OCI-LY1 (cell line): ENCODE measurements around the gene SGPL1.

Experiments
- H2AFZ ChIP-seq: fragments of 200-600 bp; sonication (generic), shearing (Covaris generic); 2 replicates; pipeline ENCODE4 v1.6.0; 2014; ENCODE audit warnings: antibody characterized with exemption, mild to moderate bottlenecking, low read length
- H3F3A ChIP-seq: fragments of 200-600 bp; sonication (generic), shearing (Covaris generic); 2 replicates; pipeline ENCODE4 v1.6.0; 2014; ENCODE audit warnings: mild to moderate bottlenecking, antibody characterized with exemption, low read length, moderate library complexity; ENCODE audit not compliant: insufficient read depth
- H3K27ac ChIP-seq: fragments of 200-600 bp; sonication (generic); 2 replicates; pipeline ENCODE4 v1.5.1; 2014; ENCODE audit warnings: low read length, mixed run types, mild to moderate bottlenecking, low read depth; ENCODE audit not compliant: poor library complexity, severe bottlenecking
- H3K27me3 ChIP-seq: fragments of 200-600 bp; sonication (generic); 2 replicates; pipeline ENCODE4 v1.6.0; 2014; ENCODE audit warnings: antibody characterized with exemption, mild to moderate bottlenecking, low read length, moderate library complexity; ENCODE audit not compliant: insufficient read depth
- H3K36me3 ChIP-seq: fragments of 200-600 bp; sonication (generic); 2 replicates; pipeline ENCODE4 v1.6.1; 2014; ENCODE audit warnings: mild to moderate bottlenecking, antibody characterized with exemption, low read length, moderate library complexity, mixed read lengths; ENCODE audit not compliant: insufficient read depth
- H3K4me1 ChIP-seq: fragments of 200-600 bp; sonication (generic); 2 replicates; pipeline ENCODE4 v1.5.1; 2014; ENCODE audit warnings: mild to moderate bottlenecking, low read length, moderate library complexity; ENCODE audit not compliant: insufficient read depth, severe bottlenecking
- H3K4me2 ChIP-seq: fragments of 200-600 bp; sonication (generic), shearing (Covaris generic); 2 replicates; pipeline ENCODE4 v1.6.1; 2014; ENCODE audit warnings: low read length
- H3K4me3 ChIP-seq: fragments of 200-600 bp; sonication (generic); 2 replicates; pipeline ENCODE4 v1.5.1; 2014; ENCODE audit warnings: low read length, low read depth, mild to moderate bottlenecking, mixed read lengths; ENCODE audit not compliant: poor library complexity, severe bottlenecking
- H3K79me2 ChIP-seq: fragments of 200-600 bp; shearing (Covaris generic); 2 replicates; pipeline ENCODE4 v1.6.1; 2016; ENCODE audit warnings: mixed run types, low read length, mixed read lengths; ENCODE audit not compliant: insufficient read depth
- H3K9ac ChIP-seq: fragments of 200-600 bp; sonication (generic), shearing (Covaris generic); 2 replicates; pipeline ENCODE4 v1.6.1; 2014; ENCODE audit warnings: mild to moderate bottlenecking, low read length, mixed read lengths
- H3K9me2 ChIP-seq: fragments of 200-600 bp; sonication (generic), shearing (Covaris generic); 2 replicates; pipeline ENCODE4 v1.6.1; 2014; ENCODE audit warnings: low read depth, mild to moderate bottlenecking, low read length, mixed read lengths
- H3K9me3 ChIP-seq: fragments of 200-600 bp; shearing (Covaris generic); 2 replicates; pipeline ENCODE4 v1.6.1; 2014; ENCODE audit warnings: low read length, mixed read lengths
- H4K20me1 ChIP-seq: fragments of 200-600 bp; sonication (generic), shearing (Covaris generic); 2 replicates; pipeline ENCODE4 v1.6.0; 2016; ENCODE audit warnings: mild to moderate bottlenecking, low read length; ENCODE audit not compliant: insufficient read depth
- CTCF ChIP-seq: fragments of 200-600 bp; sonication (generic), shearing (Covaris generic); IDR thresholded peaks from 2 replicates; pipeline ENCODE4 v1.5.1; 2017; ENCODE audit warnings: mild to moderate bottlenecking, antibody characterized with exemption, low read length, moderate library complexity, mixed read lengths
- EZH2 ChIP-seq: fragments of 200-600 bp; sonication (generic), shearing (Covaris generic); IDR thresholded peaks from 2 replicates; pipeline ENCODE4 v1.8.0; 2017; ENCODE audit warnings: borderline replicate concordance, mixed run types, mild to moderate bottlenecking, antibody characterized with exemption, low read length, moderate library complexity, mixed read lengths

Gene SGPL1

DNA sequence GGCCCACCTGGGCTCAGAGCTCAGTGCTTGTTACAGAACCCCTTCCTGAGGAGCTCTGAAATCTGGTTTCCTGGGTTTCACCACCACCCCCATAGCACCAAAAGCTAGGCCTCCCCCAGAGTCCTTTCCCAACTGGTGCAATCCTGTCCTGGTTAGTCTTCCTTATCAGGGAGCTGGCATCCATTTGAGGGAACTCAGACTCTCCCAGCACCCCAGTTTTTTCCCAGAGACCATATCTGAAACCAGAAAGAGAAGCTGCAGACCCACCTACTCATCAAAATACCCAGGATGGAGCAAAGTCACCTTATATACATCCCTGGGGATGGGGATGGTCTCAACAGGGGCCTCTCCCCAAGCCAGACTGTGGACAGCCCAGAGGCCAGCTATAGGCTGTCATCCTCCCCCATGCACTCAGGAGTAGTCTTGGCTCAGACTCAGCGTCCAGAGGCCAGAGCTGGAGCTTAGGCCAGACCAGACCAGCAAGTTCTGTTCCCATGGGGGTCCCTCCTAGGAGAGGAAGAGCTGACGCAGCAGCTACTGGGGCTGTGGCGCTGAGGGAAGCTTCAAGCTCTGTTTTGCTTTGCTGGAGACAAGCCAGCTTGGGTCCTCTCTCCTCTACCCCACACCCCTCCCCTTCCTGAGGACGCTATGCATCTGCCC, 33.5 kb upstream of the SGPL1 start:
- Histone ChIP-seq H3K79me2 (no peaks in the 10 kb centered on the region), H3K36me3 (no peaks in the 10 kb centered on the region), H3K4me1 (no peaks in the 10 kb centered on the region), H3K4me2 (no peak overlapping the region), H2AFZ (no peak overlapping the region), H3K9me2 (no peaks in the 10 kb centered on the region), H3F3A (no peaks in the 10 kb centered on the region), H3K27ac (no peak overlapping the region), H3K27me3 (peaks cover 6% of the 10 kb centered on the region; the same call in 1 of the 2 replicates), H3K4me3 (no peak overlapping the region), H4K20me1 (no peaks in the 10 kb centered on the region), H3K9me3 (no peaks in the 10 kb centered on the region), H3K9ac (no peak overlapping the region)
- TF ChIP-seq EZH2 (no peak), CTCF (no peak)

DNA sequence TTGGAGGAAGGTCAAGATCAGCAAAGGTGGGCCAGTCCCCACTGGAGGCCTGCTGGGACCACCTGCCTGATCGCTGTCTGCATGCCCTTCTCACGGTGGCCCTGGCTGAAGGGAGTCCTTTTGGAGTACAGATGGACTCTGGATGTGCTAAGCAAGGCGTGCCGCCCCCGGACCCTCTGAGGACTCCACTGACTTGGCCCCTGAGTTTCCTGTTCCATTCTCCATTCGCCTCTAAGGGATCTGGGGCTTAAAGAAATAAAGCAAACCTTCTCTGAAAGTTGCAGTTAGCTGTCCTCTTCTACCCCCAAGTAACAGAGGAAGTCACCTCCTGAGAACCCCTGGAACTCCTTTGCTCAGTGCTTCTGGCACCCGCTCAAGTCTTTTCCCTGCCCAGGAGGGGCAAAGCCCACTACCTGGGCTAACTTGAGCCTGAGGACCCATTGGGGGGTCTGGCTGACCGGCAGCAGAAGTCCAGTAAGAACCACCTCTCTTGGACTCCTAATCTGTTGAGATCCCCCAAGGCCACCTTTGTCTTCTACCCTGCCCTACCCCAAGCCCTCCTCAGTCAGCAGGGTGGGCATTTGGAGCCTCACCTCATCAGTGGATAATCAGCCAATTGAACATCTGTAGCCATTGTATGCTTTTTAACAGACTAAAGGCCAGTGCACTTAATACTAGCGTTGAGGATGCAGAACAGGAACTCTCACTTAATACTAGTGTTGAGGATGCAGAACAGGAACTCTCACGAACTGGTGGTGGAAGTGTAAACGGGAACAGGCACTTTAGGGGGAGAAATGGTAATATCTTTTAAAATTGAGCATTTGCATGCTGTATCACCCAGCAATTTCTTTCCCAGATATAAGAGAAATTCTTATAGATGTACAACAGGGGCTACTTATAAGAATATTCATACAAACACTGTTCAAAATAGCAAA, 32.7 kb upstream of the SGPL1 start:
- H3K27me3 ChIP-seq: peaks cover 6% of the 10 kb centered on the region; the same call in 1 of the 2 replicates
- TF ChIP-seq EZH2 (no peak), CTCF (no peak)
- no peaks in the 10 kb centered on the region for H3K4me1 ChIP-seq
- no peak overlapping the region for H3K9ac ChIP-seq
- no peaks in the 10 kb centered on the region for H3K79me2 ChIP-seq
- H3K4me3 ChIP-seq: no peak overlapping the region
- no peaks in the 10 kb centered on the region for H4K20me1 ChIP-seq
- H3K36me3 ChIP-seq: no peaks in the 10 kb centered on the region
- no peaks in the 10 kb centered on the region for H3K9me3 ChIP-seq
- no peaks in the 10 kb centered on the region for H3F3A ChIP-seq
- H3K9me2 ChIP-seq: no peaks in the 10 kb centered on the region
- H3K27ac ChIP-seq: no peak overlapping the region
- H2AFZ ChIP-seq: no peak overlapping the region
- H3K4me2 ChIP-seq: no peak overlapping the region

- no peaks in the 10 kb centered on the region for H4K20me1 ChIP-seq
- no peak overlapping the region for H3K4me3 ChIP-seq
- TF ChIP-seq EZH2 (no peak), CTCF (no peak)
Observed at GRCh38 chr10:70784016-70784415, 31.7 kb upstream of the SGPL1 start.

More at GRCh38 chr10:70784016-70784415, 31.7 kb upstream of the SGPL1 start:
- Histone ChIP-seq H3K27ac (no peak overlapping the region), H3K4me2 (no peak overlapping the region), H3K79me2 (no peaks in the 10 kb centered on the region), H3K27me3 (peaks cover 6% of the 10 kb centered on the region; the same call in 1 of the 2 replicates), H2AFZ (no peak overlapping the region), H3K9ac (no peak overlapping the region), H3K36me3 (no peaks in the 10 kb centered on the region), H3K4me1 (no peaks in the 10 kb centered on the region), H3F3A (no peaks in the 10 kb centered on the region), H3K9me2 (no peaks in the 10 kb centered on the region), H3K9me3 (no peaks in the 10 kb centered on the region)
